ENCODE results near the gene ATF3.

DNA sequence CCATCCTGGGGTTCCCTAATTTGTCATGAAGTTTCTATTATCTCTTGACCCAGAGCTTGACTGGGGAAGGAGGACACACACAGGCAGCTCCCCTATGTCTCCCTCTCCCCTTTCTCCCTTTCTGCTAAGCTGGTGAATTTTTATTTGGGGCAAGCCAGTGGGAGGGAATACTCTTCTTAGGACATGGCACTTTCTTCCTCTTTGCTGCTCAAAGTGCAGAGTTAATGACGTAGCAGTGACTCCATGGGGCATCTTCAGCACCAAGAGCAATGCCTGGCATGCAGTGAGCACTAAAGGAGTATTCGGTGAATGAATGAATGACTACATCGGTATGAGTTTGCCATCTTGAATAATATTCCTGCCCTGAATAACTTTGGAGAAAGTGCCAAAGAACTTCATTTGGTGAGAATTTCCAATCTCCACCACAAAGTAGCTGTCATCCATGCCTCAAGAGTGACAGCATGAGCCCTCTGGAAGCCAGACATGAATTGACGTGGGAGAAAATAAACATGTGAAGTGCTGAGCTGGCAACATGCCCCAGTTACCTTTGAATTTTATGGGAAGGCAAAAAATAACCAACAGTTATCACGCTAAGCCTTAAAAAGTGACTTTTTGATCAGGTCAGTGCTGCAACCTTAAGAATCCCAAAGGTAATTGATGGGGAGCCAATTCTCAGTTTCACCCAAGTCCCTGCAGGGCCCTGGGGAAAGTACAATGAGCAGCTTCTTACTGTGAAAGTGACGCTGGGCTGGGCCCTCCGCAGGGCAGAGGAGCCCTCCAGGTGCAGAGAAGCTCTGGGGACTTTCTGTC, 22.1 kb upstream of the ATF3 start:
- no peak for TF ChIP-seq POLR2A (IDR thresholded peaks at IDR 0.05; ENCODE audit: low read depth, low read length)
- TF ChIP-seq, protein P1, sequence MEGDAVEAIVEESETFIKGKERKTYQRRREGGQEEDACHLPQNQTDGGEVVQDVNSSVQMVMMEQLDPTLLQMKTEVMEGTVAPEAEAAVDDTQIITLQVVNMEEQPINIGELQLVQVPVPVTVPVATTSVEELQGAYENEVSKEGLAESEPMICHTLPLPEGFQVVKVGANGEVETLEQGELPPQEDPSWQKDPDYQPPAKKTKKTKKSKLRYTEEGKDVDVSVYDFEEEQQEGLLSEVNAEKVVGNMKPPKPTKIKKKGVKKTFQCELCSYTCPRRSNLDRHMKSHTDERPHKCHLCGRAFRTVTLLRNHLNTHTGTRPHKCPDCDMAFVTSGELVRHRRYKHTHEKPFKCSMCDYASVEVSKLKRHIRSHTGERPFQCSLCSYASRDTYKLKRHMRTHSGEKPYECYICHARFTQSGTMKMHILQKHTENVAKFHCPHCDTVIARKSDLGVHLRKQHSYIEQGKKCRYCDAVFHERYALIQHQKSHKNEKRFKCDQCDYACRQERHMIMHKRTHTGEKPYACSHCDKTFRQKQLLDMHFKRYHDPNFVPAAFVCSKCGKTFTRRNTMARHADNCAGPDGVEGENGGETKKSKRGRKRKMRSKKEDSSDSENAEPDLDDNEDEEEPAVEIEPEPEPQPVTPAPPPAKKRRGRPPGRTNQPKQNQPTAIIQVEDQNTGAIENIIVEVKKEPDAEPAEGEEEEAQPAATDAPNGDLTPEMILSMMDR (conservative IDR thresholded peaks at IDR 0.05; ENCODE audit: low read depth, low read length) = no peak
- no peak for TF ChIP-seq RFX5 (IDR thresholded peaks at IDR 0.05; ENCODE audit: low read depth, low read length)
- no peak for TF ChIP-seq NFE2L2 (IDR thresholded peaks at IDR 0.05; ENCODE audit: low read depth, low read length)
- TF ChIP-seq BHLHE40 (IDR thresholded peaks at IDR 0.05; ENCODE audit: low read depth, low read length) = no peak
- no peak for TF ChIP-seq MXI1 (IDR thresholded peaks at IDR 0.05; ENCODE audit: borderline replicate concordance, low read depth, low read length)
- TF ChIP-seq, protein P2, sequence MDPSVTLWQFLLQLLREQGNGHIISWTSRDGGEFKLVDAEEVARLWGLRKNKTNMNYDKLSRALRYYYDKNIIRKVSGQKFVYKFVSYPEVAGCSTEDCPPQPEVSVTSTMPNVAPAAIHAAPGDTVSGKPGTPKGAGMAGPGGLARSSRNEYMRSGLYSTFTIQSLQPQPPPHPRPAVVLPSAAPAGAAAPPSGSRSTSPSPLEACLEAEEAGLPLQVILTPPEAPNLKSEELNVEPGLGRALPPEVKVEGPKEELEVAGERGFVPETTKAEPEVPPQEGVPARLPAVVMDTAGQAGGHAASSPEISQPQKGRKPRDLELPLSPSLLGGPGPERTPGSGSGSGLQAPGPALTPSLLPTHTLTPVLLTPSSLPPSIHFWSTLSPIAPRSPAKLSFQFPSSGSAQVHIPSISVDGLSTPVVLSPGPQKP (IDR thresholded peaks at IDR 0.05; ENCODE audit: borderline replicate concordance, low read depth, low read length) = no peak
- TF ChIP-seq MAZ (IDR thresholded peaks at IDR 0.05; ENCODE audit: borderline replicate concordance, low read depth, low read length) = no peak
